ENCODE measurements around the gene NR5A2.

Gene NR5A2

DNA sequence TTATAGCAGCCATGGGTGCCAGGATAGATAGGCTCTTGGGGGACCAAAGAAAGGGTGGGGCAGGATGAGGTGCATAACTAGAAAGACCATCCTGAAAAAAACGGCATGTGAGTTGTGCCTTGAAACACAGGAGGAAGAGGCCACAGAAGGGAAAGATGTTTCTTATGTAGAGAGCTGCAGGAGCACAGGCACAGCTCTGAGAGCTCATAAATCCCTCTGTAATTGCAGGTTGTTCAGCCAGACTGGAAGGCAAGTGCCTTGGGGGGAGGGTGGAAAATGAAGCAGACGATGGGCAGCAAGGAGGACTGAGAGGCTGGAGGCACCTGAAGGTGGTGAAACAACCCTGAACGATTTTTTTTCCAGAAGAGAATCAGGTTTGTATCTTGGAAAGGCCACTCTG lies 170.7 kb downstream of the NR5A2 start:
- FAIRE-seq (no peak), DNase-seq (ENCODE audit: low spot score) (no peak)

- no peak for FAIRE-seq
- DNase-seq (ENCODE audit: low spot score): no peak
These were observed 177.9 kb downstream of the NR5A2 start for GRCh38 chr1:200205216-200205995.

DNA sequence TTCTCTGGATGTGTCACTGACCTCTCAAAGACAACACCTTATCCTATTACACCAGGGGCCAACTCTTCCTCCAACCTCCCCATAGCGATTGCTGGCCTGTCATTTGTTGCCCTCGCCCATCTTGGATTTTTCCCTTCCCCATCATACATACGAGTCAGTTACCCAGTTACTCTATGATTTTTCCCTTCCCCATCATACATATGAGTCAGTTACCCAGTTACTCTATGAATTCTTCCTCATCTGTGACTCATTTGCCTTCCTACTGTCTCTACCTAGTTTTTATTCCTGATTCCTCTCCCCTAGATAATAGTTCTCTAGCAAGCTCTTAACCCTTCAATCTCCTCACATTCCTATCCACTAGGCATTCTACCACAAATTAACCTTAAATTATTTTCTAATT lies 178.8 kb downstream of the NR5A2 start:
- peak; percentile 91 for DNase-seq (ENCODE audit: low spot score)
- FAIRE-seq: peak; percentile 95

- FAIRE-seq (no peak), DNase-seq (ENCODE audit: low spot score) (peak; percentile 41)
These were observed 179.3 kb downstream of the NR5A2 start for GRCh38 chr1:200206761-200207160.

GRCh38 chr1:200207711-200208126 lies 180.2 kb downstream of the NR5A2 start:
- FAIRE-seq (no peak), DNase-seq (ENCODE audit: low spot score) (peak; percentile 53)

- DNase-seq (ENCODE audit: low spot score) (peak; percentile 60), FAIRE-seq (peak; percentile 67)
These were observed 183.6 kb downstream of the NR5A2 start for GRCh38 chr1:200211157-200211556.

- DNase-seq (ENCODE audit: low spot score) (no peak), FAIRE-seq (no peak)
These were observed 185.9 kb downstream of the NR5A2 start for GRCh38 chr1:200213392-200213791.

DNA sequence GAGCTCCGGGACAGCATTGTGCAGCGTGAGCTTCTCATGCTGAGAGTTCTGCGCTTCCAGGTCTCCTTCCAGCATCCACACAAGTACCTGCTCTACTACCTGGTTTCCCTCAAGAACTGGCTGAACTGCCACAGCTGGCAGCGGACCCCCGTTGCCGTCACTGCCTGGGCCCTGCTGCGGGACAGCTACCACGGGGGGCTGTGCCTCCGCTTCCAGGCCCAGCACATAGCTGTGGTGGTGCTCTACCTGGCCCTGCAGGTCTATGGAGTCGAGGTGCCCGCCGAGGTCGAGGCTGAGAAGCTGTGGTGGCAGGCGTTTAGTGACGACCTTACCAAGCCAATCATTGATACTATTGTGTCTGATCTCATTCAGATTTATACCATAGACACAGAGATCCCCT lies 186.4 kb downstream of the NR5A2 start:
- no peak for DNase-seq (ENCODE audit: low spot score)
- no peak for FAIRE-seq

- DNase-seq (ENCODE audit: low spot score) (no peak), FAIRE-seq (no peak)
These were observed 187.8 kb downstream of the NR5A2 start for GRCh38 chr1:200215350-200215749.

DNA sequence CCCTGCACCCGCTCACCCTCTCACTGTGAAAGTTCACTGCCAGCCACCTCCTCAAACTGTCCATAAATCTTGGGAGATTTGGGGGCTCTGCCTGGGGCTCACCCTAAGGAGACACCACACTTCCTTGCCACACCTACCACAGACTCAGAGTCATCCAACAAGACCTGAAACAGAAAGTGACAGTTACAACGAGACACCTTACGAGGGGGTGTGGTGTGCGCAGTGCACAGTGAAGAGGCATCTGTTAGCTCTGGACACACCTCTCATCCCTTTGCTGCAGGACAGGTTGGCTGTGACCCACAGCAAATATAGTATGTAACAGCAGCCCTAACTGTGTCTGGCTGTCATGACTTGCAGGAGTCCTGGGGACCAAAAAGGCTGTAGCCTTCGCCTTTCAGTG lies 190.2 kb downstream of the NR5A2 start:
- FAIRE-seq (no peak), DNase-seq (ENCODE audit: low spot score) (no peak)

DNA sequence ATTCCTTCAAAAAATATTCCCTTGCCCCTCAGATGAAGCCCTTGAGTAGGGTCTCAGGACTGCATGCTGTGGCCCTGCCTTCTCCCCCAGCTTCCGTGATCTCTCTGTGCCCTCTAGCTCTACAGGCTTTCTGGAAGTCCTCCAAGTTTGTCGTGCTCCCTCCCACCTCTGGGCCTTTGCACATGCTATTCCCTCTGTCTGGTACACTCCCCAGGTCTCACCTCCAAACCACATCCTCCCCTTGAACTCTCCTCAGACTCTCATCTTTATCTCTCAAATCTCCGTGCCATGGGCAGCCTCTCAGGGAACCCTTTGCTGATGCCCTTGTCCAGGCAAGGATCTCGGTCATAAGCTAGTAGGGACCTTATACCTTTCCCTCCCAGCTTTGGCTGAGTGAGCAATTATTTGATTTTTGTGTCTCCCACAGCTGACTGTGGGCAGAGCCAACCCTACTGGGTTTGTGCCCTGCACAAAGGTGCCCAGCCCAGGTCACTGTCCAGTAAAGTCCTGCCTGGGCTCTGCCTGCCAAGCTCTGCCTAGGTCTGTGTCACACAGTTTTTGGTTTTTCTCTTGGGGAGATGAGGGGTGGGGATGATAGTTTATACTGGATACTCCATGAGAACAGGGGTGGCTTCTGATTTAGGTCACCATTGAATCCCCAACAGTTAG lies 194.2 kb downstream of the NR5A2 start:
- DNase-seq (ENCODE audit: low spot score): no peak
- no peak for FAIRE-seq

DNA sequence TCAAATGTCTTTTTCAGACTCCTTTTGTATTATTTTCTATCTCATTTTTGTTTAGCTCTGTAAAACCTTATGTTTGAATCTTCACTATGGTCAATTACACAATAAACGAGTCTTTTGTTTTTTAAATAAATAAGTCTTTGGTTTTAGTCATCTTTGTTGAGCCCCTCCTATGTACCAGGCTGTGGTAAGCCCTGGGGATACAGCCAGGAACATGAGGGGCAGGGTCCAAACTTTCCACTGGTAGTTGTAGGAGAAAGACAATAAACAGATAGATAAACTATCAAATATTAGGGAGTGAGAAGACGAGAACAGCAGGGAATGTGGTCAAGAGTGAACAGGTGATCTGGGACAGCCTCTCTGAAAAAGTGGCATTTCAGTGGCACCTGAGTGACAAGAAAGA lies 195.7 kb downstream of the NR5A2 start:
- no peak for DNase-seq (ENCODE audit: low spot score)
- no peak for FAIRE-seq

GRCh38 chr1:200223613-200224012 lies 196.1 kb downstream of the NR5A2 start:
- FAIRE-seq: no peak
- DNase-seq (ENCODE audit: low spot score): no peak

DNA sequence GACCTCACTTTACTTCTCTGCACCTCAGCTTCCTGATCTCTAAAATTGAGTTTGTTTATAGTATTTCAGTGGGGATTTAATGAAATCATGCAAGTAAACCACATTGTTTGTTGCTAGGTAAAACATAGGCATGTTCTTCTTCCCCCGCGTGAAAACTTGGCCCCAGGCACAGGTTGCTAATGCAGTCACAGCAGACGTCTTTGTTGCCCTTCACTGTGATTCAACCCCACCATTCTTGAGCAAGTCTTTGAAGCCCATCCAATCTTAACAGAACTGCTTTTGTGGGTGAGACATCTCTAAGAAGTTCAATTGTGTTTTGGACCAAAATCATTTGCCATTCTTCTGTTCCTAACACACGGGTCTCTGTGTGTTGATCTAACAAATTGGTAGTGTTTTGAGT lies 196.8 kb downstream of the NR5A2 start:
- DNase-seq (ENCODE audit: low spot score) (no peak), FAIRE-seq (no peak)

DNA sequence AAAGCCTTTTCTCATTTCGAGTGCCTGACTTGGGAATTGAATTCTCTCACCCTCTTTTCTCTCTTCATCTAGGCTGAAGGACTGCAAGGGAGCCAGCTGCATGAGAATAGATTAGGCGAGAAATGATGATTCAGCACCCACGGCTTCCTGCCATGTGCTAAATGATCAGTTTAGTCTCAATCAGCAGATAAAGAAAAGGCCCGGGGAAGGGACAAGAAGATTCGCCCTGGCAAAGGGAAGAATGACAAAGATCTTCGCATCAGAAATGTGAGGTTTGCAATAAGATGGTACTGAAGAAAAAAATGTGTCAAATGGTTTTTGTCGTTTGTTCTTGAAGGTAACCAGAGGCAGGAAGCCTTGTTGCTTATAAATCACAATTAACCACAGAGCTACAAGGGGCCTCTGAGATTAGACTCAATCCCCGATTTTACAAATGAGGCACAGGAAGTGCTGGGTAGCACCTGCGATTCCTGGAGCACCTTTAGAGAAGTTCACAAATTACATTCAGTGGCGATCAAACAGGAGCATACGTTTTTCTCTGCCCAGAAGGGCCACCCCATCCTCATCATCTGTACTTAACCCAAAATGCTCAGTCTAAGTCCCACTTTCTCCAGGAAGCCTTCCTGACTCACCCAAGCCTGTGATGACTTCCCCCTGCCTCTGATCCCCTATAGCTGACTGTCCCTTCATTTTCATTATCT lies 198.9 kb downstream of the NR5A2 start:
- FAIRE-seq (no peak), DNase-seq (ENCODE audit: low spot score) (no peak)

GRCh38 chr1:200226969-200227303 lies 199.4 kb downstream of the NR5A2 start:
- DNase-seq (ENCODE audit: low spot score) (no peak), FAIRE-seq (no peak)

Data from RCC 7860 (cell line).